Lung (tissue), 12 donors: ENCODE data around the gene ARHGAP8. TPM values are rescaled to one million over a fixed set of nuclear protein-coding genes. Genes with fewer than 3 reads are reported as not detected.

Source experiments
- ATAC-seq: fragments of 200-7000 bp; cut with Tn5 transposase; one replicate; pipeline ENCODE4 v1.9.1; 2020; ENCODE audit warnings: moderate number of reproducible peaks; ENCODE audit not compliant: insufficient read depth, low FRiP score
- DNase-seq, 3 donors: peaks; one replicate each; pipeline ENCODE4 v3.0.0-alpha.2; 2013 to 2017
- H3K27ac ChIP-seq, 2 donors: one replicate each; pipeline ENCODE4 v1.5.1; 2013; ENCODE audit warnings: mild to moderate bottlenecking in 2 of 2, moderate library complexity in 2 of 2, control low read depth in 1 of 2, inconsistent platforms in 1 of 2, low read depth in 1 of 2, low read length in 1 of 2
- H3K27me3 ChIP-seq, 3 donors: one replicate each; pipeline ENCODE4 v1.5.1; 2013; ENCODE audit warnings: low read length in 2 of 3; ENCODE audit not compliant: control insufficient read depth in 3 of 3, insufficient read depth in 3 of 3
- H3K36me3 ChIP-seq, 4 donors: one replicate each; pipeline ENCODE4 v1.5.1; 2013; ENCODE audit warnings: low read length in 4 of 4, mild to moderate bottlenecking in 1 of 4, moderate library complexity in 1 of 4; ENCODE audit not compliant: control insufficient read depth in 4 of 4, insufficient read depth in 4 of 4
- H3K4me1 ChIP-seq, 5 donors: one replicate each; pipeline ENCODE4 v1.5.1; 2013; ENCODE audit warnings: low read length in 5 of 5, mild to moderate bottlenecking in 2 of 5, moderate library complexity in 1 of 5; ENCODE audit not compliant: control insufficient read depth in 5 of 5, insufficient read depth in 5 of 5
- H3K4me3 ChIP-seq: one replicate; pipeline ENCODE4 v1.5.1; 2013; ENCODE audit warnings: mild to moderate bottlenecking, control low read depth, moderate library complexity
- H3K9ac ChIP-seq, 2 donors: one replicate each; pipeline ENCODE4 v1.5.1; 2013; ENCODE audit warnings: low read length in 2 of 2, control low read depth in 1 of 2; ENCODE audit not compliant: insufficient read depth in 1 of 2
- H3K9me3 ChIP-seq, 4 donors: one replicate each; pipeline ENCODE4 v1.5.1; 2013; ENCODE audit warnings: low read length in 3 of 4, mild to moderate bottlenecking in 1 of 4, moderate library complexity in 1 of 4; ENCODE audit not compliant: control insufficient read depth in 4 of 4, insufficient read depth in 3 of 4
- WGBS, 2 donors: extraction: QIAGEN DNeasy Blood & Tissue Kit; methylation state at CpG; one replicate each; pipeline ENCODE4 v1.1.7; 2013; 5-methylcytosine and 5-hydroxymethylcytosine counted together
- polyA plus RNA-seq, 2 donors: library from polyadenylated mRNA; stranded (reverse); fragments of 200-250 nt; gene quantifications; one replicate each; pipeline ENCODE4 v1.2.1, GENCODE V29; 2013
- total RNA-seq, 2 donors: library from RNA; depleted of rRNA in 1 of 2; stranded (reverse); fragments of >200 nt in 1 of 2; gene quantifications; one replicate each; pipeline ENCODE4 v1.2.1, GENCODE V29; 2014 to 2021
- TF ChIP-seq, protein P1 (sequence below): IDR thresholded peaks from 2 replicates; pipeline ENCODE4 v1.5.1; 2012; ENCODE audit warnings: mild to moderate bottlenecking; ENCODE audit errors: control extremely low read depth, extremely low read depth
- donor health status: control.
- donor health status: control.
- donor health status: Bipolar disorder and iron deficiency.
- donor health status: healthy.
- donor health status: DM: yes; HTN: yes; CAD: no.

ARHGAP8 gene
- total and polyA plus RNA-seq, 4 donors, result 6.8 to 21.6 (median 16.5) TPM

DNA sequence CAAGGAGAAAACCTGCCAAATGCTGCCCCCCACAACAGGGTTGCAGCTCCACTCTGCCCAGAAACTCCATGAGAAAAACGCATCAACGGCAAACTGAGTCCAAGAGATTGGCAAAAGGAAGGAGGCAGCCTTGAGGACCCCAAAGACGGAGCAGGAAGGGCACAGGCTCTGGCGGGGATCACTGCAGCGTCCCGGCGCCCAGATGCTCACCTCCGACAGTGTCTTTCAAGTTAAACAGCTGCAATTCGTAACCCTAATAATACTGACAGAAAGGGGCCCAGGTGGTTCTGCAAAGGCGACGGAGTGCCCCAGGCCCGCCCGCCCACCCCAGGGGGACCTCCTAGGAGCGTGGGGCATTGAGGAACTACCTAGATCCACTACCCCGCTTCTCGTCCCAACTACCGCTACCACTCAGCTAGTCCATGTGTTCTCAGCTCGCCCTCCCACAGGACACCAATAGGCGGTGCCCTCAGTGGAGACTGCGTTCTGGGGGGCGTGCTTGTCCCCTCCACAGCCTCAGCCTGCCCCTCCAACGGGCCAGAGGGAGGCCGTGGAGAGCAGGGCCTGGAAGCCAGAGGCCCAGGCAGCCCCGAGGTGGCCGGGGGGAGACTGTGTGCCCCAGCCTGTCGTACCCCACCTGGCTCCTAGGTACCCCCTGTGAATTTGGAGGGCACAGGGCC is 130.0 kb downstream of the ARHGAP8 start:
- DNase-seq (no peak), ATAC-seq (no peak)
- no peaks in the 10 kb centered on the region for H3K9me3 ChIP-seq
- WGBS, 2 donors, result 88% methylated on average over 25 to 26 of the region's 26 CpGs
- H3K9ac ChIP-seq, result no peak overlapping the region
- H3K27me3 ChIP-seq, result no peaks in the 10 kb centered on the region
- H3K27ac ChIP-seq, result no peak overlapping the region
- TF ChIP-seq, protein P1, sequence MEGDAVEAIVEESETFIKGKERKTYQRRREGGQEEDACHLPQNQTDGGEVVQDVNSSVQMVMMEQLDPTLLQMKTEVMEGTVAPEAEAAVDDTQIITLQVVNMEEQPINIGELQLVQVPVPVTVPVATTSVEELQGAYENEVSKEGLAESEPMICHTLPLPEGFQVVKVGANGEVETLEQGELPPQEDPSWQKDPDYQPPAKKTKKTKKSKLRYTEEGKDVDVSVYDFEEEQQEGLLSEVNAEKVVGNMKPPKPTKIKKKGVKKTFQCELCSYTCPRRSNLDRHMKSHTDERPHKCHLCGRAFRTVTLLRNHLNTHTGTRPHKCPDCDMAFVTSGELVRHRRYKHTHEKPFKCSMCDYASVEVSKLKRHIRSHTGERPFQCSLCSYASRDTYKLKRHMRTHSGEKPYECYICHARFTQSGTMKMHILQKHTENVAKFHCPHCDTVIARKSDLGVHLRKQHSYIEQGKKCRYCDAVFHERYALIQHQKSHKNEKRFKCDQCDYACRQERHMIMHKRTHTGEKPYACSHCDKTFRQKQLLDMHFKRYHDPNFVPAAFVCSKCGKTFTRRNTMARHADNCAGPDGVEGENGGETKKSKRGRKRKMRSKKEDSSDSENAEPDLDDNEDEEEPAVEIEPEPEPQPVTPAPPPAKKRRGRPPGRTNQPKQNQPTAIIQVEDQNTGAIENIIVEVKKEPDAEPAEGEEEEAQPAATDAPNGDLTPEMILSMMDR, result no peak
- H3K4me3 ChIP-seq, result no peak overlapping the region
- H3K4me1 ChIP-seq, result no peaks in the 10 kb centered on the region
- H3K36me3 ChIP-seq, result no peaks in the 10 kb centered on the region

DNA sequence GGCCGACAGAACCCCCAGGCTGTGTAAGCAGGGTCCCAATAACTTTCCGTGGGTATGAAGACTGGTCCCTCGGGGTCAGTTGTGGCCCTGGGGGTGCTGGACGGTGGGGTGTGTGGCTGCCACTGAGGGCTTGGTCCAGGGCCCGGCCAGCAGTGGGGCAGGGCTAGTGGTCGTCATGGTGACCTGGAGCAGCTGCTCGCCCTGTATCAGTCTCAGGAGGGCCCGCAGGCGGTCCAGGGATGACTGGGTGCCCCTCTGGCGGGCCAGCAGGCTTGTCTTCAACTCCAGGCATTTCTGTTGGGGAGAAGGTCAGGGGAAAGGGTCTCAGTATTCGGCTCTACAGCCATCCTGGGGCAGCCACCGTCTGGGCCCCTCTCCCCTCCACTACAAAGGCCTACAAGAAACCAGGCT is 130.6 kb downstream of the ARHGAP8 start:
- H3K4me1 ChIP-seq, result no peaks in the 10 kb centered on the region
- no peaks in the 10 kb centered on the region for H3K36me3 ChIP-seq
- DNase-seq, result no peak
- no peak for ATAC-seq
- TF ChIP-seq, protein P1, result no peak
- H3K27ac ChIP-seq, result no peak overlapping the region
- no peak overlapping the region for H3K9ac ChIP-seq
- WGBS, 2 donors, result 86 to 95% methylated on average over 12 of the region's 12 CpGs
- no peaks in the 10 kb centered on the region for H3K27me3 ChIP-seq
- no peak overlapping the region for H3K4me3 ChIP-seq
- H3K9me3 ChIP-seq, result no peaks in the 10 kb centered on the region

DNA sequence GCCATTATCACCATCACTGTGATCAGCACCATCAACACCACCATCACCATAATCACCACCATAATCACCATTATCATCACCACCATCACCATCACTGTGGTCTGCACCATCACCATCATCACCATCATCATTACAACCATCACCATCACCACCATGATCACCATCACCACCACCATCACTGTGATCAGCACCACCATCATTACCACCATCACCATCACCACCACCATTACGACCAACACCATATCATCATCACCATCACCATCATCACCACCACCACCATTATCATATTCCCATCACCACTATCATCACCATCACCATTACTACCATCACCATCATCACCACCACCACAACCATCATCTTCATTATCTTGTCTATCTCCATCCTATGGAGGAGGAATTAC is 132.2 kb downstream of the ARHGAP8 start:
- H3K9ac ChIP-seq, result no peak overlapping the region
- H3K4me1 ChIP-seq, result no peaks in the 10 kb centered on the region
- H3K27me3 ChIP-seq, result no peaks in the 10 kb centered on the region
- TF ChIP-seq, protein P1, result no peak
- no peak overlapping the region for H3K27ac ChIP-seq
- no peak overlapping the region for H3K4me3 ChIP-seq
- no peak for DNase-seq
- no peak for ATAC-seq
- H3K36me3 ChIP-seq, result no peaks in the 10 kb centered on the region
- no peaks in the 10 kb centered on the region for H3K9me3 ChIP-seq
- 91 to 100% methylated on average over 1 of the region's 1 CpG for WGBS, 2 donors
